Coronary artery (tissue), 2 donors: ENCODE data around the gene ARHGAP45.

Experiments used
- DNase-seq: peaks from one replicate; pipeline ENCODE4 v3.0.0-alpha.2; 2017; ENCODE audit warnings: low spot score
- H3K27ac ChIP-seq, 2 donors: fragments of 200-600 bp; sonication (generic); one replicate each; pipeline ENCODE4 v1.5.1; 2016 to 2019
- H3K4me3 ChIP-seq: fragments of 200-600 bp; sonication (generic); 2 replicates; pipeline ENCODE4 v1.5.1; 2016; ENCODE audit warnings: mild to moderate bottlenecking, moderate library complexity
- TF ChIP-seq, protein P1 (sequence below): fragments of 200-600 bp; sonication (generic); IDR thresholded peaks from one replicate; pipeline ENCODE4 v1.5.1; 2019; ENCODE audit warnings: antibody characterized with exemption

ARHGAP45 gene

DNA sequence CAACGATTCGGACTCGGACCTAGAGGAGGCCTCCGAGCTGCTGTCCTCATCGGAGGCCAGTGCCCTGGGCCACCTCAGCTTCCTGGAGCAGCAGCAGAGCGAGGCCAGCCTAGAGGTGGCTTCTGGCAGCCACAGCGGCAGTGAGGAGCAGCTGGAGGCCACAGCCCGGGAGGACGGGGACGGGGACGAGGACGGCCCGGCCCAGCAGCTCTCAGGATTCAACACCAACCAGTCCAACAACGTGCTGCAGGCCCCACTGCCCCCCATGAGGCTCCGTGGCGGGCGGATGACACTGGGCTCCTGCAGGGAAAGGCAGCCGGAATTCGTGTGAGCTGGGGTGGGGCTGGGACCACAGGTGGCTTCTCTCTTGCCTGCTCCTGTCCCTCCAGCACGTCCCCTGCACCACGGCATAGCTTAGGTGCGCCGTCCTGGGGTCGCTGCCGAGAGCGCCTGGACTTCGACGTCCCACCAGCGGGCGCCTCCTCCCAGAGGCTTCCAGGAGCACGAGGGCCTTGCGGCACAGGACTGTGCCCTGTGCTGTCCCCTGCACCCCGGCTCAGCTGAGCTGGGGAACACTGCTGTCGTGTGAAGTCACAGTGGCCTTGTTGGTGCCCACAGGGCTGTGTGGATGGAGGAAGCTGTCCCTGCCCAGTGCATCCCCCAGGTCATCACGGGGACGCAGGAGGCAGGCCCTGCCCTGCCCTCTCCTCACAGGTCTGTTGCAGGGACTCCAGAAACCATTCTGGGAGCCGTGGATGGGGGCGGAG, 18.9 kb downstream of the ARHGAP45 start:
- H3K4me3 ChIP-seq, result no peak overlapping the region
- TF ChIP-seq, protein P1, sequence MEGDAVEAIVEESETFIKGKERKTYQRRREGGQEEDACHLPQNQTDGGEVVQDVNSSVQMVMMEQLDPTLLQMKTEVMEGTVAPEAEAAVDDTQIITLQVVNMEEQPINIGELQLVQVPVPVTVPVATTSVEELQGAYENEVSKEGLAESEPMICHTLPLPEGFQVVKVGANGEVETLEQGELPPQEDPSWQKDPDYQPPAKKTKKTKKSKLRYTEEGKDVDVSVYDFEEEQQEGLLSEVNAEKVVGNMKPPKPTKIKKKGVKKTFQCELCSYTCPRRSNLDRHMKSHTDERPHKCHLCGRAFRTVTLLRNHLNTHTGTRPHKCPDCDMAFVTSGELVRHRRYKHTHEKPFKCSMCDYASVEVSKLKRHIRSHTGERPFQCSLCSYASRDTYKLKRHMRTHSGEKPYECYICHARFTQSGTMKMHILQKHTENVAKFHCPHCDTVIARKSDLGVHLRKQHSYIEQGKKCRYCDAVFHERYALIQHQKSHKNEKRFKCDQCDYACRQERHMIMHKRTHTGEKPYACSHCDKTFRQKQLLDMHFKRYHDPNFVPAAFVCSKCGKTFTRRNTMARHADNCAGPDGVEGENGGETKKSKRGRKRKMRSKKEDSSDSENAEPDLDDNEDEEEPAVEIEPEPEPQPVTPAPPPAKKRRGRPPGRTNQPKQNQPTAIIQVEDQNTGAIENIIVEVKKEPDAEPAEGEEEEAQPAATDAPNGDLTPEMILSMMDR, result no peak
- no peak for DNase-seq
- no peak overlapping the region for H3K27ac ChIP-seq

DNA sequence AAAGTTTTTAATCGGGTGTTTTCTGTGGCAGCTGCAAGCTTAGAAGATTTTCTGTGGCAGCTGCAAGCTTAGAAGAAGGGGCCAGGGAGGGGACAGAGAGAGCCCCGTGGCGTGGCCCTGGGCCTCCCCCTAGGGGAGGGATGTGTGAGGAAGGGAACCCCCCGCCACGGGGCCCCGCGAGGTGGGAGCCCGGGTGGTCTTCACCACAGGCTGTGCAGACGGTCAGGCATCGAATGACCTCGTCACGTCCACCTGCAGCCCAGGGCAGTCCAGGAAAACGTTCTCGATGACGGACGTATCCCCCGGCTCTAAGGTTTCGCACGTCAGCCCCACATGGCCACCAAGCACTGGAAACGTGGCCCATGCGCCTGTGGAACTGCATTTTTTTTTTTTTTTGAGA, 19.6 kb downstream of the ARHGAP45 start:
- no peak for DNase-seq
- TF ChIP-seq, protein P1, result no peak
- Histone ChIP-seq H3K4me3 (no peak overlapping the region), H3K27ac (no peak overlapping the region)

DNA sequence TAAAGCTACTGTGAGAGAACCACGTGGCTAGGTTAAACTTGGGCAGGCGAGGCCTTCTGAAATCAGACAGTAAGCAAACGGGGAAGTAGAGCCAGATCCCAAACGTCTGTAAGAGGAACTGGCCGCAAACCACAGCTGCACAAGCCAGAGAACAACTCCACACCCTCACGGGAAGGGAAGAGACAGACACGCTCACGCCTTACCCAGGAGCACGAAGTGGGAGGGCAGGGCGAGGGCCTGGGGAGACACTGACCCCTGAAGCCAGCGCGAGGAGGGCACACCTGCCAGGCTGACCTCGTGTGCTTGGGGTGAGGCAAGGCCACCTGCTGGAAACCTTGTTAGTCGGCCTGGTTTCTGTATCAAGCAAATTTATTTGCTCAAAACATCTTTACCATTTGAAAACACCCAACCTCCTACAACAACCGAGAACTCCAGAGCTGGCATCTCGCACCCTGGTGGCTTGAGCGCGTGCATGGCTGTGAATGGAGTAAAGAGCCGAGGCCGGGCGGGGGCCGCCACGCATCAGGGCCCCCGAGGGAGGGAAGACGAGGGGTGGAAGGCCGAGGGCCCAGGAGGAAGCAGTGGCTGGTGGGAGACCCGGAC, 20.9 kb downstream of the ARHGAP45 start:
- Histone ChIP-seq H3K4me3 (no peak overlapping the region), H3K27ac (peak overlapping the region in 1 of 2 donors; percentile 78)
- DNase-seq, result no peak
- TF ChIP-seq, protein P1, result no peak

DNA sequence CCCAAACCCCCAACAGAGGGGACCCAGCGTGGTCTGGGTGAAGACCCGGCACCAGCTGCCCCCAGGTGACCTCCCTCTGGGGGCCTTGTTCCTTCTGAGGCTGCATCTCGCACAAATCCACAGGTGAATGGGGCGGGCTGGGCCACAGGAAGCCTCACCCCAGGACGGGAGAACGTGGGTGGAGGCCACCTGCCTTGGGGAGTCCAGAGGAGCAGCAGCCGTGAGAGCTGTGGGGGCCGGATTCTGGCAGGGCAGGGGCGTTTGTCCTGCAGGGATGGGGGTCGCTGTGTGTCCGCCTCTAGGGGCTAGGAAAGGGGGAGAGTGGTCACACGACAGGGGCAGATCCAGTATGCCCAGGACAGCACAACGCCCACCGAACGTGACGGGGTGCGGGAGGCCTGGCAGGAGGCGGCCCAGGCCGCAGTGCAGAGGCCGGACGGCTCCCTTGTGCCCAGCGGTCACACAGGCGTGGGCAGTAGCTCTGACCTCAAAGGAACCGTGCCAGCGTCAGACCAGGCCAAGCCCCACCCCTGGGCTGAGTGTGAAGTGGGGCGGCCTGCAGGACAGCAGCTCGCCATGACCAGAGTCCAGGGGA, 21.5 kb downstream of the ARHGAP45 start:
- Histone ChIP-seq H3K4me3 (no peak overlapping the region), H3K27ac (peak overlapping the region in 1 of 2 donors; percentile 78)
- TF ChIP-seq, protein P1, result no peak
- no peak for DNase-seq

DNA sequence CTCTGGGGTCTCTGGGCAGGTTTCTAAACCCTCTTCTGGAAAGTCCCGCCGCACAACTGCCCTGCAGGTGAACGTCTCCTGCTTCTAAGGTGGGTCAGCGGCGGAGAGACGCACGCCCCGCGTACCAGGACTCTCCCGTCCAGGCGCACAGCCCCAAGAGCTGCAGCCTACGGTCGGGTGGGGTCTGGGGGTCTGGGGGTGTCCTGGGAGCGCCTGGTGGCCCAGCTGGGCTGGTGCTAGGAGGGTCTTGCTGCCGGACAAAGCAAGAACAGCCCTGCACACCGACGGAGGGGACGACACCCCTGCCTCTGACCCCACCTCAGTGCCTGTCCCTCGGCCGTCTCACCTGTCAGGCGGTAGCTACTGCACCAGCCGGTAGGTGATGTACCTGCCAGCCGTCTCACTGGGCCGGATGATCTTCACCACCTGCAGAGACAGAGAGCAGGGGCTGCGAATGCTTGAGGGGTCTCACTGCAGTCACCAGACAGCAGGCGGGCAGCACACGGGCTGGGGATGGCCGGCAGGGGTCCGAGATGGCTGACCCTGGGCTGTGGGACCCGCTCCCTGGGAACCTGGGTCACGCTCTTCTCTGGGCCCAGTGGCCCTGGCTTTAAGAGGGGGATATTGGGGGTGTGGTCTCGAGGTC, 22.3 kb downstream of the ARHGAP45 start:
- DNase-seq, result no peak
- Histone ChIP-seq H3K4me3 (no peak overlapping the region), H3K27ac (peak overlapping the region in 1 of 2 donors; percentile 78)
- TF ChIP-seq, protein P1, result no peak

DNA sequence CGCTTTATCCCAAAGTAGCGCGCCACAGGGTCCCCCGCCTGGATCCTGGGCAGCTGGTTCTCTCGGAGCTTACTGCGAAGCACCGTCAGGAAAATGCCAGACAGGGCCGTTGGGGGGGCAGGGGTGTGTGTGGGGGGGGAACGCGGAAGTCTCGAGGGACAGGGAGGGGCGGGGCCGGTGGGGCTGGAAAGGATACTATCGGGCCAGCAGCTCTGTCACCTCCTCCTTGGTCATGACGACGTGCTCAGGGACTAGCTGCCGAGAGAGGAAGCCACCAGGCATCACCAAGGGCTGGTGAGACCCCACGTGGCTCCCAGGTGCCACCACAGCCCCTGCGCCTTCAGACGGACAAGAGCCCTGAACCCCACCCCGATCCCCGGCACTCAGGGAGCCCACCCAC, 22.9 kb downstream of the ARHGAP45 start:
- no peak for DNase-seq
- no peak overlapping the region for H3K4me3 ChIP-seq
- TF ChIP-seq, protein P1, result no peak
- H3K27ac ChIP-seq, result no peak overlapping the region
